Erythroblast (primary cell): ENCODE results near the gene SPOCK1.

Experiments used
- DNase-seq, 2 experiments: peaks; one replicate each; lab custom pipeline; 2025; lab: John Stamatoyannopoulos, UW
- GATA1 ChIP-seq: IDR thresholded peaks from 2 replicates; pipeline ENCODE4 v1.6.1; 2011; ENCODE audit warnings: low read depth, mild to moderate bottlenecking, control low read depth, low read length, moderate library complexity
- POLR2A ChIP-seq: IDR thresholded peaks from 2 replicates; pipeline ENCODE4 v1.6.1; 2011; ENCODE audit warnings: mild to moderate bottlenecking, low read length

Gene SPOCK1

GRCh38 chr5:137086342-137086741, 412.8 kb downstream of the SPOCK1 start:
- TF ChIP-seq POLR2A: no peak
- TF ChIP-seq GATA1: no peak
- DNase-seq: no peak

GRCh38 chr5:137085206-137085605, 413.9 kb downstream of the SPOCK1 start:
- TF ChIP-seq POLR2A (no peak), GATA1 (no peak)
- DNase-seq: no peak

DNA sequence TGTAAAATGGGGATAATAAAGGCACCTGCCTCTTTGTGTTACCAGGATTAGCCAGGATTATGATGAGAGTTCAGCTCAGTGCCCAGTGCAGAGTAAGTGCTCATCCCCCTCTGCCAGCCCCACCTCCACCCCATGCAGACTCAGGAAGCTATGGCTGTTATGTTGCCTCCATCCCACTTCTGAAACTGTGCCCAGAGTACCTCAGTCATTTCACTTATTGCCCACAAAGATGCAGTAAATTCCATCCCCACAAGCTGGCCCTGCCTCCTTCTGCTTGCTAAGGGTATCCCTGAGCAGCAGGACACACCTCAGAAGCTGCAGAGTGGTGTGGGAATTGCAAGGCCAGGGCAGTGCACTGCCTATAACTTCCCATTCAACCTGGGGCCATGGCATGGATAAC, 415.1 kb downstream of the SPOCK1 start:
- TF ChIP-seq POLR2A: no peak
- no peak for TF ChIP-seq GATA1
- DNase-seq: no peak

GRCh38 chr5:137082951-137083350, 416.2 kb downstream of the SPOCK1 start:
- TF ChIP-seq GATA1: no peak
- no peak for TF ChIP-seq POLR2A
- DNase-seq: no peak

DNA sequence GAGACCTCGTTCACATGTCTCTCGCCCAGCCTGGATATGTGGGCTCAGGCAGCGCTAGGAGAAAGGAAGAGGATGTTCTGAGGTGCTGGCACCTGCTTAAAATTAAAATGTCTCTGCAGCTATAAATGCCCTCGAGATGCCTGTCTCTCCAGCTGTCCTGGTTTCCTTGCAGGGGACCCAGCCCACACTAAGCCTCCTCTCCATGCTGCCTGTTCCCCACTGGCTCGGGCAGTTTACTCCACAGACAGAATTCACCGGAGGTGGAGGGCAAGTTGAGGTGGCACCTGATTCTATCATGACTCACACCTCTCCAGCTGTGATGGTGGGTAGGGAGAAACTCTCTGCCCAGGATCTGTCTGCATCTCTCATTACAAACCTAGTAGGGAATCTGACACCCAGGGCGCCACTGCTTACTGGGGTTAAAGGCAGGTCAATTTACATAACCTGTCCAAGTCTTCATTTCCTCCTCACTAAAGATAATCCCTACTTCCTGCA, 420.9 kb downstream of the SPOCK1 start:
- DNase-seq: no peak

GRCh38 chr5:137075163-137075970, 423.8 kb downstream of the SPOCK1 start:
- TF ChIP-seq POLR2A: no peak
- no peak for TF ChIP-seq GATA1

More for the DNA sequence above, 420.9 kb downstream of the SPOCK1 start:
- TF ChIP-seq GATA1: no peak
- no peak for TF ChIP-seq POLR2A

DNA sequence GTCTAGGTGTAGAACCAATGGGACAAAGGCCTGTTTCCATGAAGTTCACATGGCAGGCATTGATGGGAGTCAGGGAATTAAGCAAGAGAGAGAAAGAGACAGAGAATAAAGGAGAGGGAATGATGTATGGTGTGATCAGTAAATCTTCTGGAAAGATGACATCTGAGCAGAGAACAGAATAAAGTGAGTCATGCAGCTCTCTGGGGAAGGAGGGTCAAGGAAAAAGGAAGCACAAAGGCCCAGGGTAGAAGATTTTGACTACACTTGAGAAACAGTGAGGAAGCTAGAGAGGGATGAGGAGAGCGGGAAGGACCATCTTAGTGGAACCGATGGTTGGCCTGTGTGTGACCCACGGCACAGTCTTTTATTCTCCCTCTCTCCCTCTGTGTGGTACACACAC, 425.9 kb downstream of the SPOCK1 start:
- TF ChIP-seq GATA1 (no peak), POLR2A (no peak)
- DNase-seq: no peak

More at GRCh38 chr5:137075163-137075970, 423.8 kb downstream of the SPOCK1 start:
- peak; percentile 17 to 43 for DNase-seq

GRCh38 chr5:137072361-137073115, 426.6 kb downstream of the SPOCK1 start:
- no peak for DNase-seq
- TF ChIP-seq POLR2A: no peak
- TF ChIP-seq GATA1: no peak

- DNase-seq: no peak
- TF ChIP-seq POLR2A (no peak), GATA1 (no peak)
Observed at GRCh38 chr5:137071931-137072330, 427.2 kb downstream of the SPOCK1 start.

DNA sequence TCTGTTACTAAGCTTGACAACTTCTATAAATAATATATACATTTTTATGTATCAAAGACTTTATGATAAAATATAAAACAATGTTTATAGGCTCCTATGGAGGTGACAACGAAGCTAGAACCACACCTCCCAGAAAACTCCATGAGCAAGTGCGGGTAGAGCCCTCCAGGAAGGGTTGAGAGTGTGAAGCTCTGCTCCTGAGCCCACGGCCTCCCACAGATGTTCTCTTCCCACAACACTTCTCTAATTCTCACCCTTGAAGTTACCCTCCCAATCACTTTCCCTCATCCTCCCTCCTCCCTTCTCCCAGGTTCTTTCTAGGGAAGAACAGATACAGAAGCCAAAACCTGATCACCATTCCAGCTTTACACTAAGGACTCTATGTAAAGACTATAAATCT, 427.6 kb downstream of the SPOCK1 start:
- TF ChIP-seq GATA1: no peak
- no peak for TF ChIP-seq POLR2A
- DNase-seq: no peak

DNA sequence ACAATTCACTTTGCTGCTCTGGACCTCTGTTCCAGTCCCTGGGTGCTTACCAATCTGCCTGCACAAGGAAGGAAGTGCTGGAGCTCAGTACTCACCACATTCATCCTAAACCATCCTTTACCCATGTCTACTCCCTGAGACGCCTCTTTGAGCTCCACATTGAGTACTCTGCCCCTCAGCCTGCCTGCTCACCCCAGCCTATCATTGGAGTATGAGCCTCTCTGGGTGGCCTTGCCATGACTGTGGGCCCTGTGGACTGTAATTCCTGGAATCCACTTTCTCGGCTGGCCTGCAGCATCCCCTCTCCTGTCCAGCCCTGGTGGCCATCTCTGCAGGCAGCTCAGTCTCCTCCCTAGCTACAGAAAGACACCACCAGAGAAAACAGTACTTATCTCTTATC, 428.6 kb downstream of the SPOCK1 start:
- no peak for DNase-seq
- no peak for TF ChIP-seq POLR2A
- no peak for TF ChIP-seq GATA1

- TF ChIP-seq POLR2A (no peak), GATA1 (no peak)
Observed at GRCh38 chr5:137069358-137069757, 429.8 kb downstream of the SPOCK1 start.

GRCh38 chr5:137061382-137061781, 437.7 kb downstream of the SPOCK1 start:
- TF ChIP-seq POLR2A (no peak), GATA1 (no peak)

More at GRCh38 chr5:137069358-137069757, 429.8 kb downstream of the SPOCK1 start:
- DNase-seq: no peak

DNA sequence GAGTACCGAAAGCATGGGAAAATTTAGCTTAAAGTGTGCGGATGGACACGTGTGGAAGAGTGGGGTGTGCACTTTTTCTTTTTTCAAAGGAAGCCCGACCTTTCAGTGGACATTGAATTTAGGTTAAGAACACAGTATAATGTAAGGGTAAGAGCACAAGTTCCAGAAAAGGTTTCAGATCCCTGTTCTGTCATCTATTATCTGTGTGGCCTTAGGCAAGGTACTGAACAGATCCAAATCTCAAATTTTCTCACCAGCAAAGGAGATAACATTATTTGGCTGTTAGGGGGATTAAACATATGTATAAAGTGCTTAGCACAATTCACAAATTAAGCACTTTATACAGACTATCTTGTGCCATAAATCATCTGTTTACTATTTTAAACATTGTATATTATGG, 441.0 kb downstream of the SPOCK1 start:
- DNase-seq: no peak
- TF ChIP-seq POLR2A (no peak), GATA1 (no peak)

More at GRCh38 chr5:137061382-137061781, 437.7 kb downstream of the SPOCK1 start:
- DNase-seq: no peak

GRCh38 chr5:137056676-137057075, 442.4 kb downstream of the SPOCK1 start:
- TF ChIP-seq POLR2A (no peak), GATA1 (no peak)
- no peak for DNase-seq
